H1 (cell line): ENCODE data around the gene AVPR2. TPM values are rescaled to one million over a fixed set of nuclear protein-coding genes. Genes with fewer than 3 reads are reported as not detected.

Experiments
- CTCF ChIA-PET: fragments of 300-600 bp; sonication (Branson Sonifier 250); formaldehyde crosslinking; loops from one replicate; lab custom pipeline; 2021; ENCODE audit not compliant: partially characterized antibody; lab: Charles Lee
- POLR2A ChIA-PET: fragments of 300-600 bp; sonication (Branson Sonifier 250); formaldehyde crosslinking; loops from one replicate; lab custom pipeline; 2021; ENCODE audit warnings: inconsistent platforms; ENCODE audit not compliant: partially characterized antibody; lab: Charles Lee
- DNase-seq, 2 experiments: peaks; one replicate each; pipeline versions ENCODE4 v3.0.0 to v3.0.0-alpha.2; 2010 to 2022; ENCODE audit warnings: low spot score in 2 of 2, low read depth in 1 of 2, mixed read lengths in 1 of 2
- FAIRE-seq: peaks from 2 replicates; lab custom pipeline; 2011; peaks lifted over from hg19 to GRCh38; lab: Jason Lieb, UNC
- H2AFZ ChIP-seq: 2 replicates; pipeline ENCODE4 v1.8.1; 2012; ENCODE audit warnings: low read length, inconsistent platforms
- H2AK5ac ChIP-seq: 2 replicates; pipeline ENCODE4 v1.6.1; 2013; ENCODE audit warnings: low read depth, low read length
- H2BK120ac ChIP-seq: replicated peaks from 2 replicates; pipeline ENCODE3; 2013; ENCODE audit warnings: low read depth, low read length, inconsistent platforms
- H2BK12ac ChIP-seq: 2 replicates; pipeline ENCODE4 v1.6.1; 2013; ENCODE audit warnings: low read depth, low read length
- H2BK15ac ChIP-seq: 2 replicates; pipeline ENCODE4 v1.6.1; 2013; ENCODE audit warnings: low read length
- H2BK20ac ChIP-seq: 2 replicates; pipeline ENCODE4 v1.6.1; 2013; ENCODE audit warnings: low read length
- H2BK5ac ChIP-seq: 2 replicates; pipeline ENCODE4 v1.6.1; 2013; ENCODE audit warnings: low read depth, low read length
- H3K14ac ChIP-seq: 2 replicates; pipeline ENCODE4 v1.6.1; 2013; ENCODE audit warnings: inconsistent platforms; ENCODE audit not compliant: insufficient read length
- H3K18ac ChIP-seq: 2 replicates; pipeline ENCODE4 v1.6.1; 2013; ENCODE audit warnings: low read length; ENCODE audit errors: extremely low read depth
- H3K23ac ChIP-seq: 2 replicates; pipeline ENCODE4 v1.6.1; 2013; ENCODE audit warnings: inconsistent platforms; ENCODE audit not compliant: insufficient read length
- H3K23me2 ChIP-seq: 2 replicates; pipeline ENCODE4 v1.6.1; 2013; ENCODE audit warnings: low read depth, low read length
- H3K27ac ChIP-seq: 2 replicates; pipeline ENCODE4 v1.6.1; 2011; ENCODE audit warnings: low read depth, low read length, inconsistent platforms
- H3K27me3 ChIP-seq, 4 experiments: replicated peaks in 1 of 4; 1 replicate in 1 of 4; 2 replicates in 3 of 4; pipeline versions ENCODE4 v1.6.1 to v1.8.1; 2011 to 2013; ENCODE audit warnings: low read length in 3 of 4, mild to moderate bottlenecking in 3 of 4, inconsistent platforms in 2 of 4, mixed read lengths in 2 of 4, moderate library complexity in 1 of 4; ENCODE audit not compliant: control insufficient read depth in 3 of 4, insufficient read depth in 3 of 4; ENCODE audit errors: extremely low read depth in 1 of 4
- H3K36me3 ChIP-seq, 4 experiments: 2 replicates each; pipeline versions ENCODE4 v1.6.1 to v1.8.1; 2011 to 2013; ENCODE audit warnings: mild to moderate bottlenecking in 4 of 4, low read length in 3 of 4, moderate library complexity in 2 of 4, control low read depth in 1 of 4, inconsistent platforms in 1 of 4; ENCODE audit not compliant: insufficient read depth in 4 of 4, control insufficient read depth in 2 of 4
- H3K4ac ChIP-seq: replicated peaks from 2 replicates; pipeline ENCODE3; 2013; ENCODE audit warnings: low read length, low read depth, mixed read lengths, inconsistent platforms; ENCODE audit not compliant: insufficient read length
- H3K4me1 ChIP-seq, 4 experiments: replicated peaks in 1 of 4; 1 replicate in 1 of 4; 2 replicates in 3 of 4; pipeline versions ENCODE4 v1.6.1 to v1.8.1; 2011 to 2013; ENCODE audit warnings: low read length in 3 of 4, inconsistent platforms in 2 of 4, mixed read lengths in 1 of 4; ENCODE audit not compliant: insufficient read depth in 4 of 4, control insufficient read depth in 3 of 4
- H3K4me2 ChIP-seq, 2 experiments: 2 replicates each; pipeline versions ENCODE4 v1.6.1 to v1.8.1; 2011 to 2013; ENCODE audit warnings: low read depth in 2 of 2, low read length in 2 of 2, control low read depth in 1 of 2, inconsistent platforms in 1 of 2, mild to moderate bottlenecking in 1 of 2; ENCODE audit not compliant: insufficient read depth in 1 of 2
- H3K4me3 ChIP-seq, 4 experiments: fragments of 200-600, 300-600 bp in 1 of 4; sonication (generic), shearing (Covaris generic), sonication (Bioruptor Twin) in 1 of 4; 2 replicates each; pipeline versions ENCODE4 v1.5.1 to v1.8.1; 2011 to 2016; ENCODE audit warnings: low read length in 4 of 4, low read depth in 3 of 4, control low read depth in 2 of 4, inconsistent platforms in 2 of 4, mild to moderate bottlenecking in 2 of 4, mixed read lengths in 1 of 4, moderate library complexity in 1 of 4; ENCODE audit not compliant: insufficient read depth in 2 of 4; ENCODE audit errors: extremely low read depth in 1 of 4
- H3K56ac ChIP-seq: replicated peaks from 2 replicates; pipeline ENCODE3; 2013; ENCODE audit warnings: low read depth, mild to moderate bottlenecking, mixed read lengths, low read length, inconsistent platforms; ENCODE audit not compliant: insufficient read length
- H3K79me1 ChIP-seq: 2 replicates; pipeline ENCODE4 v1.6.1; 2013; ENCODE audit warnings: low read depth, low read length, control low read depth
- H3K79me2 ChIP-seq, 2 experiments: 2 replicates each; pipeline versions ENCODE4 v1.6.1 to v1.8.1; 2012 to 2013; ENCODE audit warnings: low read length in 2 of 2, mild to moderate bottlenecking in 2 of 2, inconsistent platforms in 1 of 2; ENCODE audit not compliant: insufficient read depth in 2 of 2, control insufficient read depth in 1 of 2
- H3K9ac ChIP-seq, 4 experiments: replicated peaks in 1 of 4; 1 replicate in 1 of 4; 2 replicates in 3 of 4; pipeline versions ENCODE4 v1.6.1 to v1.8.1; 2011 to 2013; ENCODE audit warnings: low read depth in 3 of 4, low read length in 3 of 4, control low read depth in 2 of 4, mild to moderate bottlenecking in 2 of 4, moderate library complexity in 2 of 4, inconsistent platforms in 1 of 4; ENCODE audit errors: extremely low read depth in 1 of 4
- H3K9me3 ChIP-seq, 2 experiments: 2 replicates each; pipeline versions ENCODE4 v1.6.1 to v1.8.1; 2012 to 2013; ENCODE audit warnings: mild to moderate bottlenecking in 2 of 2, moderate library complexity in 2 of 2, control low read depth in 1 of 2, inconsistent platforms in 1 of 2, low read depth in 1 of 2, low read length in 1 of 2, mixed read lengths in 1 of 2; ENCODE audit not compliant: insufficient read depth in 2 of 2
- H4K20me1 ChIP-seq, 2 experiments: replicated peaks in 1 of 2; 2 replicates each; pipeline versions ENCODE3 to v1.8.1; 2011 to 2013; ENCODE audit warnings: inconsistent platforms in 2 of 2, low read length in 2 of 2, mild to moderate bottlenecking in 1 of 2; ENCODE audit not compliant: insufficient read depth in 2 of 2, control insufficient read depth in 1 of 2
- H4K5ac ChIP-seq: 2 replicates; pipeline ENCODE4 v1.6.1; 2013; ENCODE audit warnings: low read length, low read depth, mixed read lengths, inconsistent platforms; ENCODE audit not compliant: insufficient read length
- H4K8ac ChIP-seq: 2 replicates; pipeline ENCODE4 v1.8.0; 2013; ENCODE audit warnings: mild to moderate bottlenecking, moderate library complexity, low read length, inconsistent platforms; ENCODE audit not compliant: insufficient read depth; ENCODE audit errors: extremely low read depth
- H4K91ac ChIP-seq: replicated peaks from 2 replicates; pipeline ENCODE3; 2013; ENCODE audit warnings: low read length, mixed read lengths, inconsistent platforms; ENCODE audit not compliant: insufficient read length
- BACH1 ChIP-seq: IDR thresholded peaks from 2 replicates; pipeline ENCODE4 v1.6.1; 2012; ENCODE audit warnings: low read length, improper control_type of control experiment
- EGR1 ChIP-seq: IDR thresholded peaks from 2 replicates; pipeline ENCODE4 v1.6.1; 2011; ENCODE audit warnings: low read depth, low read length, borderline replicate concordance
- JUND ChIP-seq: IDR thresholded peaks from 2 replicates; pipeline ENCODE4 v1.6.1; 2011; ENCODE audit warnings: mild to moderate bottlenecking, improper control_type of control experiment, low read length
- NRF1 ChIP-seq: IDR thresholded peaks from 2 replicates; pipeline ENCODE4 v1.6.1; 2011; ENCODE audit warnings: mild to moderate bottlenecking, low read depth, low read length, improper control_type of control experiment
- TAF7 ChIP-seq: optimal IDR thresholded peaks from 2 replicates; pipeline ENCODE3; 2011; ENCODE audit warnings: low read depth, mild to moderate bottlenecking, inconsistent platforms, low read length, moderate library complexity, borderline replicate concordance
- USF2 ChIP-seq: IDR thresholded peaks from 2 replicates; pipeline ENCODE4 v1.6.1; 2011; ENCODE audit warnings: low read length, improper control_type of control experiment
- WGBS, 2 experiments: shearing (Covaris generic) in 1 of 2; methylation state at CpG; one replicate each; pipeline versions ENCODE4 v1.1.6 to v1.1.7; 2013 to 2015; ENCODE audit warnings: low lambda C conversion rate in 2 of 2, mixed read lengths in 2 of 2, inconsistent platforms in 1 of 2, low coverage in 1 of 2, missing lambda C conversion rate in 1 of 2; ENCODE audit not compliant: insufficient replicate concordance in 2 of 2, insufficient coverage in 1 of 2, insufficient read length in 1 of 2; ENCODE audit errors: extremely low coverage in 1 of 2, missing lambda C conversion rate in 1 of 2; 5-methylcytosine and 5-hydroxymethylcytosine counted together
- polyA plus RNA-seq, 7 experiments: library from polyadenylated mRNA; depleted of rRNA in 3 of 7; stranded (reverse) in 5 of 7; unstranded in 2 of 7; fragments of >200 nt in 5 of 7; fragments of 200-250 nt in 2 of 7; gene quantifications; 1 replicate in 5 of 7; 2 replicates in 1 of 7; 4 replicates in 1 of 7; pipeline versions ENCODE4 v1.2.1 to v1.2.3, GENCODE V29; 2011 to 2013; ENCODE audit warnings: missing spikeins in 2 of 7, mixed read lengths in 2 of 7
- total RNA-seq: library from RNA; stranded (reverse); fragmentation: NEBNext Ultra II Directional; extraction: Animal tissue kit (Norgen Biotek cat#: 25700); gene quantifications from 2 replicates; pipeline ENCODE4 v1.2.1, GENCODE V29; 2021

Gene AVPR2
- total and polyA plus RNA-seq, 2 of the 8 experiments (the other 6 are each of a cell fraction or from before 2014, with no cell fraction given) = 0.09 TPM; not detected in 1

- Histone ChIP-seq H3K27ac (no peak overlapping the region), H3K9me3 (no peaks in the 10 kb centered on the region), H3K56ac (no peak overlapping the region), H2AFZ (no peak overlapping the region), H4K20me1 (peaks cover 0 to 2% of the 10 kb centered on the region in 2 experiments), H4K91ac (no peak overlapping the region), H2BK15ac (no peak overlapping the region), H3K79me2 (no peaks in the 10 kb centered on the region; a peak in 1 of 4 replicates), H2BK20ac (no peak overlapping the region), H4K5ac (no peak overlapping the region), H3K9ac (no peak overlapping the region), H2BK12ac (no peak overlapping the region), H3K27me3 (peaks cover 0 to 17% (median under 1%) of the 10 kb centered on the region in 4 experiments; a peak in 3 of 7 replicates), H3K4me1 (peaks cover 4 to 40% (median 24%) of the 10 kb centered on the region in 4 experiments), H3K18ac (no peak overlapping the region), H3K4me3 (no peak overlapping the region), H3K23me2 (peaks cover 8% of the 10 kb centered on the region; the same call in 1 of the 2 replicates), H3K36me3 (no peaks in the 10 kb centered on the region), H3K79me1 (no peaks in the 10 kb centered on the region), H3K14ac (no peak overlapping the region), H3K23ac (no peak overlapping the region), H2BK120ac (no peak overlapping the region), H4K8ac (no peak overlapping the region), H3K4me2 (no peak overlapping the region), H3K4ac (no peak overlapping the region), H2AK5ac (no peak overlapping the region), H2BK5ac (no peak overlapping the region)
- TF ChIP-seq NRF1 (no peak), TAF7 (no peak), JUND (no peak), BACH1 (no peak), EGR1 (no peak), USF2 (no peak)
- POLR2A ChIA-PET = interaction anchor here (1.0 kb wide), 1 partner anchor 67 kb away, joined by 3 read pairs; no protein-coding TSS in a partner anchor
- DNase-seq = no peak
- CTCF ChIA-PET = interaction anchor here (0.6 to 2.4 kb wide), 13 partner anchors 23 to 121 kb away, joined by 3 to 7 read pairs (median 4); partner anchors contain the start of gene SSR4
- 69% methylated on average over 6 of the region's 13 CpGs; no CpG with 5 or more reads in 1 of the 2 experiments for WGBS, 2 experiments
- FAIRE-seq = no peak
Measured at GRCh38 chrX:153884136-153884535, 20.3 kb upstream of the AVPR2 start.
